WTC11 (cell line): ENCODE measurements around the gene GCNT4. TPM values are rescaled to one million over a fixed set of nuclear protein-coding genes. Genes with fewer than 3 reads are reported as not detected.

Source experiments
- ATAC-seq: fragments of 200-7000 bp; cut with Tn5 transposase; 2 replicates; pipeline ENCODE4 v1.10.0; 2021; ENCODE audit warnings: mild to moderate bottlenecking, moderate library complexity
- CTCF ChIA-PET: fragments of 300-600 bp; sonication (Branson Sonifier 250); formaldehyde crosslinking; loops from one replicate; lab custom pipeline; 2021; ENCODE audit warnings: antibody characterized with exemption; lab: Charles Lee
- POLR2A ChIA-PET: fragments of 350-600 bp; sonication (Branson Sonifier 250); formaldehyde crosslinking; loops from one replicate; lab custom pipeline; 2021; ENCODE audit warnings: antibody characterized with exemption; lab: Charles Lee
- DNase-seq: peaks from one replicate; pipeline ENCODE4 v3.0.0; 2021; ENCODE audit warnings: low spot score
- H3K27ac Mint-ChIP-seq: 2 replicates; pipeline ENCODE4 v1.8.0; 2021; ENCODE audit warnings: mixed read lengths
- H3K27me3 Mint-ChIP-seq: 2 replicates; pipeline ENCODE4 v1.8.0; 2021; ENCODE audit warnings: low read depth, mild to moderate bottlenecking, moderate library complexity, mixed read lengths
- H3K36me3 Mint-ChIP-seq: 2 replicates; pipeline ENCODE4 v1.8.0; 2021; ENCODE audit warnings: mixed read lengths
- H3K4me1 Mint-ChIP-seq: 2 replicates; pipeline ENCODE4 v1.8.0; 2022; ENCODE audit warnings: mixed read lengths
- H3K4me3 Mint-ChIP-seq: 2 replicates; pipeline ENCODE4 v1.8.0; 2021; ENCODE audit warnings: mild to moderate bottlenecking, moderate library complexity, mixed read lengths
- H3K9me3 Mint-ChIP-seq: 2 replicates; pipeline ENCODE4 v1.8.0; 2021; ENCODE audit warnings: mixed read lengths
- ATF6 ChIP-seq: sonication (generic); formaldehyde crosslinking; IDR thresholded peaks from 2 replicates; pipeline ENCODE4 v1.8.1; 2023; ENCODE audit warnings: mild to moderate bottlenecking, missing genetic modification reagents
- CTCF ChIP-seq: fragments of 200-600 bp; IDR thresholded peaks from 2 replicates; pipeline ENCODE4 v1.8.0; 2022; ENCODE audit warnings: antibody characterized with exemption
- EMX1 ChIP-seq: fragments of 250-450 bp; sonication (Bioruptor Pico); IDR thresholded peaks from 2 replicates; pipeline ENCODE4 v1.8.0; 2021; ENCODE audit warnings: mild to moderate bottlenecking
- ETV6 ChIP-seq: sonication (generic); formaldehyde crosslinking; IDR thresholded peaks from 2 replicates; pipeline ENCODE4 v1.8.1; 2022; ENCODE audit warnings: mild to moderate bottlenecking, missing genetic modification reagents
- HMGXB4 ChIP-seq: sonication (generic); formaldehyde crosslinking; IDR thresholded peaks from 2 replicates; pipeline ENCODE4 v1.8.1; 2023; ENCODE audit warnings: mild to moderate bottlenecking, moderate library complexity, missing genetic modification reagents
- MAX ChIP-seq: sonication (generic); formaldehyde crosslinking; IDR thresholded peaks from 2 replicates; pipeline ENCODE4 v1.8.0; 2022; ENCODE audit warnings: mild to moderate bottlenecking, missing genetic modification reagents
- MXD4 ChIP-seq: fragments of 250-450 bp; sonication (Bioruptor Pico); IDR thresholded peaks from 2 replicates; pipeline ENCODE4 v1.8.0; 2021; ENCODE audit warnings: mild to moderate bottlenecking, moderate library complexity, borderline replicate concordance
- MYBL2 ChIP-seq: sonication (generic); formaldehyde crosslinking; IDR thresholded peaks from 2 replicates; pipeline ENCODE4 v1.8.1; 2023; ENCODE audit warnings: mild to moderate bottlenecking, moderate library complexity, missing genetic modification reagents
- NFE2L1 ChIP-seq: sonication (generic); formaldehyde crosslinking; IDR thresholded peaks from 2 replicates; pipeline ENCODE4 v1.8.1; 2023; ENCODE audit warnings: missing genetic modification reagents
- NFYB ChIP-seq: sonication (generic); formaldehyde crosslinking; conservative IDR thresholded peaks from 2 replicates; pipeline ENCODE4 v1.8.0; 2022; ENCODE audit warnings: low read depth, missing genetic modification reagents
- NR3C1 ChIP-seq: sonication (generic); formaldehyde crosslinking; conservative IDR thresholded peaks from 2 replicates; pipeline ENCODE4 v1.8.1; 2023; ENCODE audit warnings: low read depth, mild to moderate bottlenecking, missing genetic modification reagents
- SMAD4 ChIP-seq: sonication (generic); formaldehyde crosslinking; IDR thresholded peaks from 2 replicates; pipeline ENCODE4 v1.8.0; 2022; ENCODE audit warnings: mild to moderate bottlenecking, missing genetic modification reagents
- SOX15 ChIP-seq: fragments of 250-450 bp; sonication (Bioruptor Pico); IDR thresholded peaks from 2 replicates; pipeline ENCODE4 v1.9.0; 2021; ENCODE audit warnings: mild to moderate bottlenecking
- TEAD1 ChIP-seq: sonication (generic); formaldehyde crosslinking; IDR thresholded peaks from 2 replicates; pipeline ENCODE4 v1.8.0; 2022; ENCODE audit warnings: mild to moderate bottlenecking, missing genetic modification reagents
- ZBTB21 ChIP-seq: sonication (generic); formaldehyde crosslinking; IDR thresholded peaks from 2 replicates; pipeline ENCODE4 v1.8.1; 2023; ENCODE audit warnings: mild to moderate bottlenecking, missing genetic modification reagents, borderline replicate concordance
- ZNF138 ChIP-seq: sonication (generic); formaldehyde crosslinking; conservative IDR thresholded peaks from 2 replicates; pipeline ENCODE4 v1.8.1; 2022; ENCODE audit warnings: mild to moderate bottlenecking, moderate library complexity, missing genetic modification reagents
- ZNF232 ChIP-seq: sonication (generic); formaldehyde crosslinking; IDR thresholded peaks from 2 replicates; pipeline ENCODE4 v1.8.0; 2022; ENCODE audit warnings: mild to moderate bottlenecking, missing genetic modification reagents
- ZNF532 ChIP-seq: fragments of 250-450 bp; sonication (Bioruptor Pico); IDR thresholded peaks from 2 replicates; pipeline ENCODE4 v1.9.0; 2021; ENCODE audit warnings: mild to moderate bottlenecking, borderline replicate concordance
- total RNA-seq: library from RNA; stranded (reverse); gene quantifications from 3 replicates; pipeline ENCODE4 v1.2.3, GENCODE V29; 2021

GCNT4 gene
- total RNA-seq, 1 experiment from 2014 or later = 1.8 TPM

- DNase-seq (no peak), ATAC-seq (peak; percentile 26)
- no peak overlapping the region for H3K4me3 Mint-ChIP-seq
- H3K27me3 Mint-ChIP-seq = no peaks in the 10 kb centered on the region
- peaks cover 18% of the 10 kb centered on the region for H3K9me3 Mint-ChIP-seq
- peaks cover 12% of the 10 kb centered on the region for H3K36me3 Mint-ChIP-seq
- CTCF ChIA-PET = interaction anchor here (0.7 kb wide), 1 partner anchor 12 kb away, joined by 3 read pairs; no protein-coding TSS in a partner anchor
- peaks cover 33% of the 10 kb centered on the region for H3K4me1 Mint-ChIP-seq
- POLR2A ChIA-PET = no interaction called here
- TF ChIP-seq HMGXB4 (CRISPR knock-in tag) (no peak), TEAD1 (CRISPR knock-in tag) (no peak), ZNF232 (CRISPR knock-in tag) (no peak), EMX1 (CRISPR knock-in tag) (no peak), SMAD4 (CRISPR knock-in tag) (no peak), ETV6 (CRISPR knock-in tag) (no peak), MYBL2 (CRISPR knock-in tag) (no peak), CTCF (no peak), MAX (no peak), ZNF138 (CRISPR knock-in tag) (no peak), MXD4 (CRISPR knock-in tag) (no peak), ATF6 (CRISPR knock-in tag) (no peak), NR3C1 (no peak), SOX15 (no peak), NFYB (CRISPR knock-in tag) (no peak), ZBTB21 (CRISPR knock-in tag) (no peak), ZNF532 (CRISPR knock-in tag) (no peak), NFE2L1 (CRISPR knock-in tag) (no peak)
- no peak overlapping the region for H3K27ac Mint-ChIP-seq
Measured at GRCh38 chr5:75009556-75010345, 42.6 kb downstream of the GCNT4 start.
